Endothelial cell of umbilical vein (primary cell): ENCODE measurements around the gene XRCC1. TPM values are rescaled to one million over a fixed set of nuclear protein-coding genes. Genes with fewer than 3 reads are reported as not detected.

Experiments
- BruUV-seq: library from RNA; stranded (reverse); fragments of 400-500 nt; replicated peaks from 2 replicates; lab custom pipeline; 2021; lab: Mats Ljungman, UMichigan
- CTCF ChIA-PET: fragments of 300-600, 350-600 bp; sonication (Branson Sonifier 250); formaldehyde crosslinking; loops from one replicate; lab custom pipeline; 2021; ENCODE audit warnings: antibody characterized with exemption, inconsistent platforms; lab: Charles Lee
- POLR2A ChIA-PET: fragments of 300-600, 350-600 bp; sonication (Branson Sonifier 250); formaldehyde crosslinking; loops from one replicate; lab custom pipeline; 2021; ENCODE audit warnings: antibody characterized with exemption, inconsistent platforms; lab: Charles Lee
- DNase-seq: peaks from one replicate; pipeline ENCODE4 v3.0.0-alpha.2; 2011; ENCODE audit warnings: low read depth, low spot score
- FAIRE-seq: peaks from 2 replicates; lab custom pipeline; 2011; peaks lifted over from hg19 to GRCh38; lab: Jason Lieb, UNC
- H2AFZ ChIP-seq: 2 replicates; pipeline ENCODE4 v1.6.0; 2012; ENCODE audit warnings: low read depth, low read length, control low read depth, inconsistent platforms
- H3K27ac ChIP-seq: 2 replicates; pipeline ENCODE4 v1.5.1; 2011; ENCODE audit warnings: low read depth, mild to moderate bottlenecking, control low read depth, low read length, moderate library complexity; ENCODE audit not compliant: insufficient read depth
- H3K27me3 ChIP-seq, 2 experiments: 2 replicates each; pipeline versions ENCODE4 v1.6.0 to v1.6.1; 2011; ENCODE audit warnings: low read length in 2 of 2, mixed read lengths in 1 of 2; ENCODE audit not compliant: control insufficient read depth in 2 of 2, insufficient read depth in 2 of 2
- H3K36me3 ChIP-seq, 2 experiments: 2 replicates in 1 of 2; 3 replicates in 1 of 2; pipeline ENCODE4 v1.5.1; 2011; ENCODE audit warnings: low read length in 2 of 2, mild to moderate bottlenecking in 1 of 2, moderate library complexity in 1 of 2; ENCODE audit not compliant: control insufficient read depth in 2 of 2, insufficient read depth in 2 of 2; ENCODE audit errors: extremely low read depth in 1 of 2
- H3K4me1 ChIP-seq: 3 replicates; pipeline ENCODE4 v1.5.1; 2011; ENCODE audit warnings: mild to moderate bottlenecking, low read length; ENCODE audit not compliant: control insufficient read depth, insufficient read depth; ENCODE audit errors: extremely low read depth
- H3K4me2 ChIP-seq: 2 replicates; pipeline ENCODE4 v1.6.1; 2011; ENCODE audit warnings: low read length, control low read depth, mixed read lengths; ENCODE audit not compliant: insufficient read depth
- H3K4me3 ChIP-seq, 3 experiments: fragments of 200-600 bp in 1 of 3; sonication (generic), shearing (Covaris generic) in 1 of 3; replicated peaks in 1 of 3; 2 replicates each; pipeline ENCODE4 v1.5.1; 2011 to 2016; ENCODE audit warnings: control low read depth in 3 of 3, low read length in 3 of 3, mild to moderate bottlenecking in 2 of 3, inconsistent platforms in 1 of 3, low read depth in 1 of 3, moderate library complexity in 1 of 3; ENCODE audit not compliant: insufficient read depth in 1 of 3
- H3K79me2 ChIP-seq: 2 replicates; pipeline ENCODE4 v1.6.0; 2012; ENCODE audit warnings: low read length, inconsistent platforms; ENCODE audit not compliant: control insufficient read depth, insufficient read depth
- H3K9ac ChIP-seq: replicated peaks from 2 replicates; pipeline ENCODE3; 2011; ENCODE audit warnings: low read length, control low read depth; ENCODE audit not compliant: insufficient read depth; ENCODE audit errors: extremely low read depth
- H3K9me1 ChIP-seq: replicated peaks from 3 replicates; pipeline ENCODE4 v1.6.0; 2011; ENCODE audit warnings: mild to moderate bottlenecking, low read length; ENCODE audit not compliant: control insufficient read depth, insufficient read depth; ENCODE audit errors: extremely low read depth
- H3K9me3 ChIP-seq: replicated peaks from 2 replicates; pipeline ENCODE4 v1.5.1; 2012; ENCODE audit warnings: low read length, inconsistent platforms; ENCODE audit not compliant: control insufficient read depth, insufficient read depth
- H4K20me1 ChIP-seq: replicated peaks from 2 replicates; pipeline ENCODE3; 2011; ENCODE audit warnings: mild to moderate bottlenecking, low read length; ENCODE audit not compliant: control insufficient read depth, insufficient read depth; ENCODE audit errors: extremely low read depth
- CTCF ChIP-seq, 2 donors: IDR thresholded peaks; 1 replicate in 1 of 2; 2 replicates in 1 of 2; pipeline ENCODE4 v1.5.1; 2011; ENCODE audit warnings: low read length in 2 of 2, mild to moderate bottlenecking in 2 of 2, moderate library complexity in 2 of 2, control low read depth in 1 of 2, inconsistent platforms in 1 of 2, low read depth in 1 of 2; ENCODE audit not compliant: insufficient read depth in 1 of 2; ENCODE audit errors: extremely low read depth in 1 of 2
- EZH2 ChIP-seq: IDR thresholded peaks from 2 replicates; pipeline ENCODE4 v1.6.1; 2012; ENCODE audit warnings: borderline replicate concordance, low read depth, mild to moderate bottlenecking, moderate library complexity, low read length, inconsistent platforms; ENCODE audit not compliant: severe bottlenecking
- FOS ChIP-seq: IDR thresholded peaks from 2 replicates; pipeline ENCODE4 v1.6.1; 2011; ENCODE audit warnings: mild to moderate bottlenecking, low read length, moderate library complexity, borderline replicate concordance; ENCODE audit not compliant: insufficient read depth
- GATA2 ChIP-seq: IDR thresholded peaks from 2 replicates; pipeline ENCODE4 v1.7.0; 2011; ENCODE audit warnings: low read depth, mild to moderate bottlenecking, moderate library complexity, mixed read lengths, low read length; ENCODE audit not compliant: insufficient read length, insufficient read depth
- JUN ChIP-seq: IDR thresholded peaks from 2 replicates; pipeline ENCODE4 v1.6.1; 2011; ENCODE audit warnings: borderline replicate concordance, low read depth; ENCODE audit not compliant: insufficient read length, insufficient read depth
- MAX ChIP-seq: IDR thresholded peaks from 2 replicates; pipeline ENCODE4 v1.6.1; 2011; ENCODE audit not compliant: insufficient read depth, insufficient read length
- MYC ChIP-seq: IDR thresholded peaks from one replicate; pipeline ENCODE4 v1.6.1; 2011; ENCODE audit warnings: mild to moderate bottlenecking, low read depth, low read length
- POLR2A ChIP-seq: IDR thresholded peaks from 2 replicates; pipeline ENCODE4 v1.6.1; 2012; ENCODE audit warnings: low read depth, mild to moderate bottlenecking, control low read depth, low read length
- POLR2AphosphoS5 ChIP-seq: IDR thresholded peaks from 2 replicates; pipeline ENCODE4 v1.6.1; 2012; ENCODE audit warnings: low read depth, mild to moderate bottlenecking, control low read depth, low read length, moderate library complexity; ENCODE audit not compliant: insufficient read depth
- dilution Hi-C: fragments of 300-500 bp; cut with MboI; formaldehyde crosslinking; loops from one replicate; pipeline ENCODE4 v1.15.0; 2019; ENCODE audit warnings: low sequenced_read_pairs; ENCODE audit not compliant: extremely low pct_ligation_motif_present
- intact Hi-C: fragments of 100-400 bp; cut with micrococcal nuclease; formaldehyde crosslinking; loops from one replicate; pipeline ENCODE4 v1.10.0; 2022
- polyA plus RNA-seq, 4 experiments: library from polyadenylated mRNA; depleted of rRNA in 3 of 4; stranded (reverse) in 3 of 4; unstranded in 1 of 4; fragments of >200 nt; gene quantifications; 2 replicates each; pipeline versions ENCODE4 v1.2.1 to v1.2.3, GENCODE V29; 2011 to 2012; ENCODE audit warnings: missing spikeins in 1 of 4
- total RNA-seq: library from RNA; stranded (reverse); gene quantifications from 2 replicates; pipeline ENCODE4 v1.2.3, GENCODE V29; 2021

Gene XRCC1
- total and polyA plus RNA-seq, 2 donors (not counting 3 experiments of a cell fraction or from before 2014, with no cell fraction given): 29.5 to 39.3 TPM

- no peak for TF ChIP-seq JUN
- no peak for TF ChIP-seq MYC
- TF ChIP-seq POLR2A: no peak
- TF ChIP-seq FOS: no peak
- no peak for TF ChIP-seq MAX
- no peak for TF ChIP-seq CTCF (IDR thresholded peaks at IDR 0.05; ENCODE audit: extremely low read depth in 1 of 2, insufficient read depth in 1 of 2, low read depth in 1 of 2, low read length in 2 of 2)
- TF ChIP-seq GATA2: no peak
- no peak for TF ChIP-seq POLR2AphosphoS5
- no peak for TF ChIP-seq EZH2
- POLR2A ChIA-PET: no interaction called here
- FAIRE-seq: no peak
- intact Hi-C loops (no loop called here), dilution Hi-C loops (no loop called here)
- Histone ChIP-seq H4K20me1 (no peaks in the 10 kb centered on the region), H3K79me2 (no peaks in the 10 kb centered on the region), H3K36me3 (no peaks in the 10 kb centered on the region), H3K4me1 (no peaks in the 10 kb centered on the region), H3K9me3 (no peaks in the 10 kb centered on the region), H3K4me2 (no peak overlapping the region), H3K27me3 (no peaks in the 10 kb centered on the region), H3K27ac (no peak overlapping the region), H3K4me3 (no peak overlapping the region), H3K9me1 (no peaks in the 10 kb centered on the region), H3K9ac (no peak overlapping the region), H2AFZ (no peak overlapping the region)
- no TSS peak for BruUV-seq
- CTCF ChIA-PET: interaction anchor here (2.0 kb wide), 1 partner anchor 13 kb away, joined by 11 read pairs; the partner anchor contains the start of gene IRGQ
- DNase-seq: no peak
Measured at GRCh38 chr19:43581467-43581866, 6.1 kb upstream of the XRCC1 start.
